ENCODE results near the gene RBM42. TPM values are rescaled to one million over a fixed set of nuclear protein-coding genes. Genes with fewer than 3 reads are reported as not detected.

The RBM42 gene
- total RNA-seq, 1 donor from 2014 or later = 56.1 TPM

DNA sequence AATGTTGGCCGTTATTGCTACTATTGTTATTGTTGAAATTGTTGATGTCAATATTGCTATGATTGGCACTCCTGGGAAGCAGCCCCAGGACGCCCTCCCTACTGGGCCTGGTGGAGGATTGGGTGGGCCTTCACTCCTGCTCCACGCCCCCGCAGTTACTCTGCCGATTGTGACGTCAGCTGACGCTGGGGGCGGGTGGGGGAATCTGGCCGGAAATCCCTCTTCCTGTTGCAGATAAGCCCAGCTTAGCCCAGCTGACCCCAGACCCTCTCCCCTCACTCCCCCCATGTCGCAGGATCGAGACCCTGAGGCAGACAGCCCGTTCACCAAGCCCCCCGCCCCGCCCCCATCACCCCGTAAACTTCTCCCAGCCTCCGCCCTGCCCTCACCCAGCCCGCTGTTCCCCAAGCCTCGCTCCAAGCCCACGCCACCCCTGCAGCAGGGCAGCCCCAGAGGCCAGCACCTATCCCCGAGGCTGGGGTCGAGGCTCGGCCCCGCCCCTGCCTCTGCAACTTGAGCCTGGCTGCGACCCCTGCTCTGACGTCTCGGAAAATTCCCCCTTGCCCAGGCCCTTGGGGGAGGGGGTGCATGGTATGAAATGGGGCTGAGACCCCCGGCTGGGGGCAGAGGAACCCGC is 12.8 kb downstream of the RBM42 start, which contains the start of gene ETV2:
ETV2 (plus strand) TSS at position 231 of the 637 bp plus-strand sequence. CDS start 716 bp downstream, outside the sequence.
- intact Hi-C loops (cut with DNase I) = no loop called here
- DNase-seq (no peak), ATAC-seq (no peak)
- Histone ChIP-seq H3K4me1 (peaks cover 21% of the 10 kb centered on the region), H3K4me3 (no peak within 1 kb of the TSS), H3K27ac (no peak within 1 kb of the TSS), H3K27me3 (ENCODE audit: low read depth) (no peaks in the 10 kb centered on the region), H3K36me3 (peaks cover 17% of the 10 kb centered on the region), H3K9me3 (no peaks in the 10 kb centered on the region)
- TF ChIP-seq, protein P1, sequence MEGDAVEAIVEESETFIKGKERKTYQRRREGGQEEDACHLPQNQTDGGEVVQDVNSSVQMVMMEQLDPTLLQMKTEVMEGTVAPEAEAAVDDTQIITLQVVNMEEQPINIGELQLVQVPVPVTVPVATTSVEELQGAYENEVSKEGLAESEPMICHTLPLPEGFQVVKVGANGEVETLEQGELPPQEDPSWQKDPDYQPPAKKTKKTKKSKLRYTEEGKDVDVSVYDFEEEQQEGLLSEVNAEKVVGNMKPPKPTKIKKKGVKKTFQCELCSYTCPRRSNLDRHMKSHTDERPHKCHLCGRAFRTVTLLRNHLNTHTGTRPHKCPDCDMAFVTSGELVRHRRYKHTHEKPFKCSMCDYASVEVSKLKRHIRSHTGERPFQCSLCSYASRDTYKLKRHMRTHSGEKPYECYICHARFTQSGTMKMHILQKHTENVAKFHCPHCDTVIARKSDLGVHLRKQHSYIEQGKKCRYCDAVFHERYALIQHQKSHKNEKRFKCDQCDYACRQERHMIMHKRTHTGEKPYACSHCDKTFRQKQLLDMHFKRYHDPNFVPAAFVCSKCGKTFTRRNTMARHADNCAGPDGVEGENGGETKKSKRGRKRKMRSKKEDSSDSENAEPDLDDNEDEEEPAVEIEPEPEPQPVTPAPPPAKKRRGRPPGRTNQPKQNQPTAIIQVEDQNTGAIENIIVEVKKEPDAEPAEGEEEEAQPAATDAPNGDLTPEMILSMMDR (IDR thresholded peaks at IDR 0.05) = no peak

DNA sequence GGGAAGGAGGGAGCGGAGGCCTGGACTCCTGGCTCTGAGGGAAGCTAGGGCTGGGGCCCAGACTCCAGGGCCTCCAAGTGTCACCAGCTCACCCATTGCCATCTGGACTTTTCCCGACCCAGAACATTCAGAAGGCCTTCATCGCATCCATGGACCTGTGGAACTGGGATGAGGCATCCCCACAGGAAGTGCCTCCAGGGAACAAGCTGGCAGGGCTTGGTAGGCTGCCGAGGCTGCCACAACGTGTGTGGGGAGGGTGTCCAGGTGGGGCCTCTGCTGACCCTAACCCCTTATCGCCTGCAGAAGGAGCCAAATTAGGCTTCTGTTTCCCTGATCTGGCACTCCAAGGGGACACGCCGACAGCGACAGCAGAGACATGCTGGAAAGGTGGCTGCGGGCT is 13.5 kb downstream of the RBM42 start:
- Histone ChIP-seq H3K27me3 (ENCODE audit: low read depth) (no peaks in the 10 kb centered on the region), H3K4me1 (peaks cover 21% of the 10 kb centered on the region), H3K27ac (no peak overlapping the region), H3K9me3 (no peaks in the 10 kb centered on the region), H3K4me3 (no peak overlapping the region), H3K36me3 (peaks cover 10% of the 10 kb centered on the region)
- ATAC-seq = no peak
- TF ChIP-seq, protein P1 (IDR thresholded peaks at IDR 0.05) = no peak
- intact Hi-C loops (cut with DNase I) = no loop called here
- no peak for DNase-seq

DNA sequence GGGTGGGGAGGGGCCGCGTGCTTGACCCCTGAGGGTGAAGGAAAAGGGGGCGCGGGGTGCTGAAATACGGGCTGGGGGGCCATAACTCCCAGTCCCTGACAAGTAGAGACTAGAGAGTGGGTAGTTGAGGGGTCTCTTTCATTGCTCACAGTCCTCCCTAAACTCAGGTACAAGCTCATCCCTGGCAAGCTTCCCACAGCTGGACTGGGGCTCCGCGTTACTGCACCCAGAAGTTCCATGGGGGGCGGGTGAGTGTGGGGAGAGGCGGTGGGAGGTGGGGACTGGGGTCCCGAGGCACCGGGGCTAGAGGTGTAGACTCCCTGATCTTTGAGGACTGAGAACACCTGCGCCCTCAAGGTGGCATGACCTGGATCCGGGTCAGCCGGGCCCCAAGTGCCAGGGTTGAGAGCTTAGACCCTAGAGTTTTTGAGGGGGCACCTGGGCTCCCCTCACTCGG is 14.0 kb downstream of the RBM42 start:
- H3K36me3 ChIP-seq = peaks cover 5% of the 10 kb centered on the region
- ATAC-seq (no peak), DNase-seq (no peak)
- peaks cover 26% of the 10 kb centered on the region for H3K4me1 ChIP-seq
- peak overlapping the region; percentile 85 for H3K4me3 ChIP-seq
- H3K9me3 ChIP-seq = no peaks in the 10 kb centered on the region
- TF ChIP-seq, protein P1 (IDR thresholded peaks at IDR 0.05) = no peak
- intact Hi-C loops (cut with DNase I) = no loop called here
- peak overlapping the region; percentile 84 for H3K27ac ChIP-seq
- H3K27me3 ChIP-seq (ENCODE audit: low read depth) = no peaks in the 10 kb centered on the region

DNA sequence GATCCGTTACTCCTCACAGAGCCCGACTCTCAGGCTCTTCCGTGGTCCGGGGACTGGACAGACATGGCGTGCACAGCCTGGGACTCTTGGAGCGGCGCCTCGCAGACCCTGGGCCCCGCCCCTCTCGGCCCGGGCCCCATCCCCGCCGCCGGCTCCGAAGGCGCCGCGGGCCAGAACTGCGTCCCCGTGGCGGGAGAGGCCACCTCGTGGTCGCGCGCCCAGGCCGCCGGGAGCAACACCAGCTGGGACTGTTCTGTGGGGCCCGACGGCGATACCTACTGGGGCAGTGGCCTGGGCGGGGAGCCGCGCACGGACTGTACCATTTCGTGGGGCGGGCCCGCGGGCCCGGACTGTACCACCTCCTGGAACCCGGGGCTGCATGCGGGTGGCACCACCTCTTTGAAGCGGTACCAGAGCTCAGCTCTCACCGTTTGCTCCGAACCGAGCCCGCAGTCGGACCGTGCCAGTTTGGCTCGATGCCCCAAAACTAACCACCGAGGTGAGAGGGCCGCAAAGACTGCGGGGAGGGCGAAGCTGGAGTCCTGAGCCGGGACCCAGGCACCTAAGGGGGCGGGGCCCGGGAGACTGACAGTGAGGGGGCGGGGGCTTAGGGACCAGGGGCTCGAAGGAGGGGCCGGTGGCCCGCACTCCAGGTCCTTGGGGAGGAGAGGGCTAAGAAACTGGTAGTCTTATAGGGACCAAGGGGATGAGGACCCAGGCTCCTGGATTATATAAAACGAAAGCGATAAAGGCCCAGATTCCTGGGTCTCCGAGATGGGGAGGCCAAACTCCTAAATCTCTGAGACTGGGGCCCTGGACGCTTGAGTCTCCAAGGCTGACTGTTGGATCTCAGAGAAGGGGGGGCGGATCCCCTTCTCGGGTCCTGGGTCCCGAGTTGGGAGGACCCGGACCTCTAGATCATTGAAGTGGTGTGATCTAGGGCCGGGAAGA is 14.7 kb downstream of the RBM42 start:
- DNase-seq (peak; percentile 92), ATAC-seq (peak; percentile 85 to 86)
- intact Hi-C loops (cut with DNase I) = no loop called here
- no peaks in the 10 kb centered on the region for H3K9me3 ChIP-seq
- H3K36me3 ChIP-seq = no peaks in the 10 kb centered on the region
- H3K27ac ChIP-seq = peak overlapping the region; percentile 84
- peak overlapping the region; percentile 85 for H3K4me3 ChIP-seq
- TF ChIP-seq, protein P1 (IDR thresholded peaks at IDR 0.05) = no peak
- H3K4me1 ChIP-seq = peaks cover 27% of the 10 kb centered on the region
- no peaks in the 10 kb centered on the region for H3K27me3 ChIP-seq (ENCODE audit: low read depth)

DNA sequence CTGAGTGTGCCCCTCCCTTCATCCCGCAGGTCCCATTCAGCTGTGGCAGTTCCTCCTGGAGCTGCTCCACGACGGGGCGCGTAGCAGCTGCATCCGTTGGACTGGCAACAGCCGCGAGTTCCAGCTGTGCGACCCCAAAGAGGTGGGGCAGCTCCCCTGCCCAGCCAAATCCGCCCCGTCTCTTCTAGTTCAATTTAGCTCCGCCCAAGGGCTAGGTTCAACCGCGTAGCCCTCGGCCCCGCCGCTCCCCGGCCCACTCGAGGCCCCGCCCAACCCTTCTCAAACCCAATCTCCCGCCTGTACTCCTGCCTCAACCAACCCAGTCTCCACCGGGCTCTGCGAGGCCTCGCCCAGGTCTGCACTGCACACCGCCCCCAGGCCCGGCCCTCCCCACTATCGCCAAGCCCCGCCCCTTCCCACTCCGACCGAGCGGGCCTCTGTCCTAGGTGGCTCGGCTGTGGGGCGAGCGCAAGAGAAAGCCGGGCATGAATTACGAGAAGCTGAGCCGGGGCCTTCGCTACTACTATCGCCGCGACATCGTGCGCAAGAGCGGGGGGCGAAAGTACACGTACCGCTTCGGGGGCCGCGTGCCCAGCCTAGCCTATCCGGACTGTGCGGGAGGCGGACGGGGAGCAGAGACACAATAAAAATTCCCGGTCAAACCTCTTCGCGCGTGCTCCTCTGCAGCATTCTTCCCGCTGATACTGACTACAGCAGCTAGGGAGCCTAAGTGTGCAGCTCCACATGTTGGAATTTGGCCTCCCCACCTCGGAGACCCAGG is 15.6 kb downstream of the RBM42 start:
- Histone ChIP-seq H3K4me3 (peak overlapping the region; percentile 85), H3K4me1 (peaks cover 35% of the 10 kb centered on the region), H3K36me3 (no peaks in the 10 kb centered on the region), H3K9me3 (no peaks in the 10 kb centered on the region), H3K27me3 (ENCODE audit: low read depth) (no peaks in the 10 kb centered on the region), H3K27ac (peak overlapping the region; percentile 84)
- intact Hi-C loops (cut with DNase I) = no loop called here
- TF ChIP-seq, protein P1 (IDR thresholded peaks at IDR 0.05) = no peak
- peak; percentile 98 for DNase-seq
- peak; percentile 93 to 95 for ATAC-seq
